HepG2 (cell line): ENCODE results near the gene OR1F1. TPM values are rescaled to one million over a fixed set of nuclear protein-coding genes. Genes with fewer than 3 reads are reported as not detected.

Experiments used
- ATAC-seq: fragments of 200-7000 bp; cut with Tn5 transposase; 3 replicates; pipeline ENCODE4 v1.9.1; 2020; ENCODE audit warnings: mild to moderate bottlenecking, moderate library complexity
- BruUV-seq: library from RNA; stranded (reverse); fragments of 400-500 nt; replicated peaks from 2 replicates; lab custom pipeline; 2021; lab: Mats Ljungman, UMichigan
- CTCF ChIA-PET: fragments of 300-600 bp; formaldehyde crosslinking; extraction: SDS; loops from one replicate; lab custom pipeline; 2021; ENCODE audit warnings: low total read pairs, inconsistent platforms, low intra/inter-chr PET ratio; lab: Yijun Ruan, JAX
- POLR2A ChIA-PET: fragments of 350-600 bp; sonication (Branson Sonifier 250); formaldehyde crosslinking; loops from one replicate; lab custom pipeline; 2020; ENCODE audit warnings: antibody characterized with exemption, inconsistent platforms; lab: Yijun Ruan, JAX
- DNase-seq: peaks from one replicate; pipeline ENCODE4 v3.0.0-alpha.2; 2015; ENCODE audit warnings: low spot score
- FAIRE-seq: peaks from 3 replicates; lab custom pipeline; 2011; peaks lifted over from hg19 to GRCh38; lab: Jason Lieb, UNC
- H2AFZ ChIP-seq: one replicate; pipeline ENCODE4 v1.6.1; 2011; ENCODE audit warnings: low read length, inconsistent platforms
- H3K27ac ChIP-seq: fragments of 300-600 bp; 3 replicates; pipeline ENCODE4 v1.8.0; 2011; ENCODE audit warnings: mixed run types, mild to moderate bottlenecking, mixed read lengths, low read length, inconsistent platforms; ENCODE audit not compliant: insufficient read depth; ENCODE audit errors: extremely low read length
- H3K27me3 ChIP-seq, 2 experiments: fragments of 200-600 bp in 1 of 2; 2 replicates in 1 of 2; 3 replicates in 1 of 2; pipeline versions ENCODE4 v1.6.0 to v1.8.0; 2011; ENCODE audit warnings: low read length in 2 of 2, mild to moderate bottlenecking in 2 of 2, moderate library complexity in 2 of 2, inconsistent platforms in 1 of 2; ENCODE audit not compliant: insufficient read depth in 2 of 2, control insufficient read depth in 1 of 2
- H3K36me3 ChIP-seq, 2 experiments: fragments of 200-600 bp in 1 of 2; replicated peaks in 1 of 2; 2 replicates in 1 of 2; 3 replicates in 1 of 2; pipeline versions ENCODE4 v1.5.1 to v1.8.0; 2011; ENCODE audit warnings: low read length in 2 of 2, inconsistent platforms in 1 of 2; ENCODE audit not compliant: insufficient read depth in 2 of 2, control insufficient read depth in 1 of 2
- H3K4me1 ChIP-seq: 2 replicates; pipeline ENCODE4 v1.5.1; 2012; ENCODE audit warnings: low read length, inconsistent platforms; ENCODE audit not compliant: insufficient read depth
- H3K4me2 ChIP-seq: 2 replicates; pipeline ENCODE4 v1.6.0; 2011; ENCODE audit warnings: low read depth, low read length, inconsistent platforms
- H3K4me3 ChIP-seq, 3 experiments: fragments of 200-600 bp in 1 of 3; sonication (generic), shearing (Covaris generic) in 1 of 3; replicated peaks in 1 of 3; 2 replicates each; pipeline ENCODE4 v1.5.1; 2011 to 2016; ENCODE audit warnings: low read length in 3 of 3, inconsistent platforms in 2 of 3, low read depth in 2 of 3, mild to moderate bottlenecking in 2 of 3, control low read depth in 1 of 3, mixed read lengths in 1 of 3; ENCODE audit not compliant: insufficient read depth in 1 of 3
- H3K79me2 ChIP-seq: one replicate; pipeline ENCODE4 v1.6.1; 2011; ENCODE audit warnings: low read length, inconsistent platforms; ENCODE audit not compliant: insufficient read depth
- H3K9ac ChIP-seq: 2 replicates; pipeline ENCODE4 v1.6.0; 2011; ENCODE audit warnings: mild to moderate bottlenecking, low read depth, low read length, inconsistent platforms; ENCODE audit not compliant: insufficient read depth
- H3K9me3 ChIP-seq: 2 replicates; pipeline ENCODE4 v1.5.1; 2012; ENCODE audit warnings: mild to moderate bottlenecking, low read length
- H4K20me1 ChIP-seq: 2 replicates; pipeline ENCODE4 v1.6.0; 2011; ENCODE audit warnings: inconsistent platforms, mild to moderate bottlenecking, low read length, moderate library complexity; ENCODE audit not compliant: insufficient read depth
- HDAC1 ChIP-seq: sonication (generic); formaldehyde crosslinking; IDR thresholded peaks from 2 replicates; pipeline ENCODE4 v1.5.1; 2020; ENCODE audit warnings: mild to moderate bottlenecking, missing genetic modification reagents
- MAZ ChIP-seq, 2 experiments: sonication (generic) in 1 of 2; formaldehyde crosslinking in 1 of 2; IDR thresholded peaks; 2 replicates each; pipeline versions ENCODE4 v1.5.0 to v1.6.1; 2012 to 2020; ENCODE audit warnings: low read depth in 2 of 2, mild to moderate bottlenecking in 2 of 2, borderline replicate concordance in 1 of 2, improper control_type of control experiment in 1 of 2, low read length in 1 of 2, missing genetic modification reagents in 1 of 2, moderate library complexity in 1 of 2
- MTA1 ChIP-seq: sonication (generic); formaldehyde crosslinking; IDR thresholded peaks from 2 replicates; pipeline ENCODE4 v1.4.0; 2020; ENCODE audit warnings: missing genetic modification reagents, mild to moderate bottlenecking, borderline replicate concordance
- NFE2L1 ChIP-seq: sonication (generic); formaldehyde crosslinking; IDR thresholded peaks from 2 replicates; pipeline ENCODE4 v1.4.0; 2020; ENCODE audit warnings: missing genetic modification reagents, mild to moderate bottlenecking, borderline replicate concordance
- NR2F1 ChIP-seq, 2 experiments: fragments of 450-650 bp in 1 of 2; formaldehyde crosslinking in 1 of 2; IDR thresholded peaks; 2 replicates each; pipeline versions ENCODE4 v1.5.0 to v1.6.1; 2016 to 2020; ENCODE audit warnings: mild to moderate bottlenecking in 1 of 2, missing compliant biosample characterization in 1 of 2, missing genetic modification reagents in 1 of 2, moderate library complexity in 1 of 2
- RARA ChIP-seq: IDR thresholded peaks from 2 replicates; pipeline ENCODE4 v1.6.1; 2016; ENCODE audit warnings: missing genetic modification reagents, missing compliant biosample characterization
- RFXAP ChIP-seq: sonication (generic); formaldehyde crosslinking; IDR thresholded peaks from 2 replicates; pipeline ENCODE4 v1.4.0; 2020; ENCODE audit warnings: missing genetic modification reagents, borderline replicate concordance
- SIX4 ChIP-seq: sonication (generic); formaldehyde crosslinking; IDR thresholded peaks from 2 replicates; pipeline ENCODE4 v1.4.0; 2020; ENCODE audit warnings: missing genetic modification reagents
- SPEN ChIP-seq: sonication (generic); formaldehyde crosslinking; IDR thresholded peaks from 2 replicates; pipeline ENCODE4 v1.5.1; 2020; ENCODE audit warnings: low read depth, mild to moderate bottlenecking, missing genetic modification reagents
- SRY ChIP-seq: sonication (generic); formaldehyde crosslinking; IDR thresholded peaks from 2 replicates; pipeline ENCODE4 v1.8.0; 2022; ENCODE audit warnings: mild to moderate bottlenecking, missing genetic modification reagents
- ZFP62 ChIP-seq: sonication (generic); formaldehyde crosslinking; IDR thresholded peaks from 2 replicates; pipeline ENCODE4 v1.4.0; 2020; ENCODE audit warnings: missing genetic modification reagents
- ZFP90 ChIP-seq: sonication (generic); formaldehyde crosslinking; IDR thresholded peaks from 2 replicates; pipeline ENCODE4 v1.8.0; 2022; ENCODE audit warnings: missing genetic modification reagents, mild to moderate bottlenecking, inconsistent platforms, borderline replicate concordance
- ZNF337 ChIP-seq: sonication (generic); formaldehyde crosslinking; IDR thresholded peaks from 2 replicates; pipeline ENCODE4 v1.5.1; 2020; ENCODE audit warnings: missing genetic modification reagents, low read depth, mild to moderate bottlenecking, borderline replicate concordance
- ZNF556 ChIP-seq: sonication (generic); formaldehyde crosslinking; IDR thresholded peaks from 2 replicates; pipeline ENCODE4 v1.4.0; 2020; ENCODE audit warnings: mild to moderate bottlenecking, missing genetic modification reagents, borderline replicate concordance
- ZNF558 ChIP-seq: sonication (generic); formaldehyde crosslinking; IDR thresholded peaks from 2 replicates; pipeline ENCODE4 v1.9.0; 2022; ENCODE audit warnings: mild to moderate bottlenecking, missing genetic modification reagents, borderline replicate concordance
- ZNF605 ChIP-seq: sonication (generic); formaldehyde crosslinking; IDR thresholded peaks from 2 replicates; pipeline ENCODE4 v1.8.0; 2022; ENCODE audit warnings: mild to moderate bottlenecking, missing genetic modification reagents
- ZNF709 ChIP-seq: sonication (generic); formaldehyde crosslinking; IDR thresholded peaks from 2 replicates; pipeline ENCODE4 v1.5.0; 2020; ENCODE audit warnings: mild to moderate bottlenecking, missing genetic modification reagents
- ZNF781 ChIP-seq: sonication (generic); formaldehyde crosslinking; IDR thresholded peaks from 2 replicates; pipeline ENCODE4 v1.5.1; 2020; ENCODE audit warnings: borderline replicate concordance, mild to moderate bottlenecking, missing genetic modification reagents; ENCODE audit errors: not compliant biosample characterization
- WGBS: methylation state at CpG from one replicate; pipeline ENCODE4 v1.1.6; 2017; ENCODE audit warnings: low lambda C conversion rate; 5-methylcytosine and 5-hydroxymethylcytosine counted together
- in situ Hi-C: cut with HindIII; loops from 2 replicates; pipeline ENCODE4 v1.10.0; 2017; ENCODE audit warnings: low pct_unique_long_range_greater_than_20kb; ENCODE audit not compliant: extremely low pct_ligation_motif_present
- intact Hi-C: fragments of 100-400 bp; cut with micrococcal nuclease; formaldehyde crosslinking; loops from one replicate; pipeline ENCODE4 v1.10.0; 2022; ENCODE audit not compliant: unreplicated experiment
- polyA plus RNA-seq, 8 experiments: library from polyadenylated mRNA; depleted of rRNA in 3 of 8; stranded (reverse) in 7 of 8; unstranded in 1 of 8; fragments of >200 nt; fragmentation: Illumina TruSeq in 4 of 8; extraction: Trizol in 4 of 8; gene quantifications; 2 replicates each; pipeline versions ENCODE4 v1.2.1 to v1.2.3, GENCODE V29; 2011 to 2016; ENCODE audit warnings: low read depth in 4 of 8, missing spikeins in 1 of 8, mixed read lengths in 1 of 8; ENCODE audit not compliant: insufficient read depth in 1 of 8
- total RNA-seq, 5 experiments: library from RNA; depleted of rRNA; stranded (reverse); fragments of >200 nt; fragmentation: Illumina TruSeq; extraction: Trizol; gene quantifications; 2 replicates each; pipeline ENCODE4 v1.2.3, GENCODE V29; 2016; ENCODE audit warnings: low read depth in 1 of 5
- TF ChIP-seq, protein P1 (sequence below): sonication (generic); formaldehyde crosslinking; IDR thresholded peaks from 2 replicates; pipeline ENCODE4 v1.9.0; 2022; ENCODE audit warnings: missing genetic modification reagents, mild to moderate bottlenecking, borderline replicate concordance
- TF ChIP-seq, protein P2 (sequence below), 2 experiments: fragments of 450-650 bp in 1 of 2; sonication (generic) in 1 of 2; formaldehyde crosslinking; IDR thresholded peaks; 2 replicates each; pipeline versions ENCODE4 v1.5.0 to v1.8.0; 2020 to 2022; ENCODE audit warnings: mild to moderate bottlenecking in 1 of 2, missing genetic modification reagents in 1 of 2

Gene OR1F1
- total and polyA plus RNA-seq, 2 of the 13 experiments (the other 11 are each of a cell fraction or from before 2014, with no cell fraction given): 0.90 TPM; not detected in 1

DNA sequence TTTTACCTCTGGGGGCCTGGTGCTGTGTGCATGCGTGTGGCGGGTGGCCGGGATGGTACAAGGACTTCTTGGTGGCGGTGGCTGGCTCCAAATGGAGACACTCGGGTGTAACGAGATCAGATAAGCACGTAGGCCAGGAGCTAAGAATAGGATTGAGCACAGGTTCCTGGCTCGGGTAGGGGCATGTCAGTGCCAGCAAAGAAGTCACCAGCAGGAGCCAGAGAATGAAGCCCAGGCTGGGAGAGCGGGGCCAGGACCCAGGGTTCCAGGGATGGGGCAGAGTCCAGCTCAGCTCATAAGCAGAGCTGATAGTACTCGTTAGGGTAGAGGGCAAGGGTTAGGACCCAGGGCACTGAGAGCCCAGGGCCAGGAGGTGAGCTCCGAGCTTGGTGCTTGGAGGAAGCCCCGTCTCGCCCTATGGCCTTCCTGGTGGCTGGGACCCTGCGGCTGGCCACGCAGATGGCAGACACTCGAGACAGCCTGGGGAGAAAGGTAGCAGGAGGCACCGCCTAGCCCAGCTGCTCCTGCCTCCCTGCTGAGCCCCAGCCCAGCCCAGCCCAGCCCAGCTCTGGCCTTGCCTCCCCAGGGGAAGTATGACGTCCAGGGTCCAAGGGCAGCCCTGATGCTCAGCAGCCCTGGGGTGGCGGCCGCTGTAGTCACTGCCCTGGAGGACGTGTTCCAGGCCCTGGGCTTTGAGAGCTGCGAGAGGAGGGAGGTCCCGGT is 44.2 kb upstream of the OR1F1 start:
- Histone ChIP-seq H3K27ac (peak overlapping the region; percentile 40), H3K9me3 (no peaks in the 10 kb centered on the region), H3K4me1 (peaks cover 55% of the 10 kb centered on the region), H3K79me2 (no peaks in the 10 kb centered on the region), H3K9ac (peak overlapping the region; percentile 42; the same call in 1 of the 2 replicates), H3K4me3 (peak overlapping the region; percentile 18 to 69 (median 30); a peak in 5 of 6 replicates), H4K20me1 (no peaks in the 10 kb centered on the region), H2AFZ (no peak overlapping the region), H3K27me3 (peaks cover 0 to 22% of the 10 kb centered on the region in 2 experiments; a peak in 2 of 5 replicates), H3K4me2 (peak overlapping the region; percentile 84), H3K36me3 (no peaks in the 10 kb centered on the region)
- WGBS: 42% methylated on average over 9 of the region's 23 CpGs
- ChIA-PET POLR2A (interaction anchor here (0.5 to 1.9 kb wide), 4 partner anchors 10 to 337 kb away, joined by 3 to 26 read pairs (median 5); partner anchors contain the start of gene ZNF213), CTCF (no interaction called here)
- in situ Hi-C loops: no loop called here
- ATAC-seq (peak; percentile 80), DNase-seq (no peak), FAIRE-seq (no peak)
- intact Hi-C loops: no loop called here
- no TSS peak for BruUV-seq
- TF ChIP-seq ZNF605 (no peak), NR2F1 (CRISPR knock-in tag; IDR thresholded peaks at IDR 0.05) (peak in 1 of 2 experiments; percentile 44; a peak in 1 of 4 replicates), RARA (CRISPR knock-in tag) (0 out of 2 replicates have a peak, but pooled peaks have one; percentile 14), HDAC1 (CRISPR knock-in tag) (peak; percentile 54; the same call in 1 of the 2 replicates), SPEN (peak; percentile 75), RFXAP (CRISPR knock-in tag) (peak; percentile 12; the same call in 1 of the 2 replicates), SIX4 (CRISPR knock-in tag) (no peak), ZFP62 (CRISPR knock-in tag) (no peak), ZNF709 (CRISPR knock-in tag) (no peak), ZNF556 (CRISPR knock-in tag) (0 out of 2 replicates have a peak, but pooled peaks have one; percentile 22), NFE2L1 (CRISPR knock-in tag) (no peak), ZNF337 (CRISPR knock-in tag) (no peak), MAZ (IDR thresholded peaks at IDR 0.05; ENCODE audit: borderline replicate concordance, low read depth, low read length) (no peak), MAZ (CRISPR knock-in tag; IDR thresholded peaks at IDR 0.05; ENCODE audit: low read depth) (no peak), MTA1 (CRISPR knock-in tag) (peak; percentile 61; the same call in 1 of the 2 replicates), SRY (CRISPR knock-in tag) (0 out of 2 replicates have a peak, but pooled peaks have one; percentile 11), ZNF781 (CRISPR knock-in tag) (no peak), ZFP90 (no peak), ZNF558 (CRISPR knock-in tag) (no peak)
- TF ChIP-seq, protein P1, sequence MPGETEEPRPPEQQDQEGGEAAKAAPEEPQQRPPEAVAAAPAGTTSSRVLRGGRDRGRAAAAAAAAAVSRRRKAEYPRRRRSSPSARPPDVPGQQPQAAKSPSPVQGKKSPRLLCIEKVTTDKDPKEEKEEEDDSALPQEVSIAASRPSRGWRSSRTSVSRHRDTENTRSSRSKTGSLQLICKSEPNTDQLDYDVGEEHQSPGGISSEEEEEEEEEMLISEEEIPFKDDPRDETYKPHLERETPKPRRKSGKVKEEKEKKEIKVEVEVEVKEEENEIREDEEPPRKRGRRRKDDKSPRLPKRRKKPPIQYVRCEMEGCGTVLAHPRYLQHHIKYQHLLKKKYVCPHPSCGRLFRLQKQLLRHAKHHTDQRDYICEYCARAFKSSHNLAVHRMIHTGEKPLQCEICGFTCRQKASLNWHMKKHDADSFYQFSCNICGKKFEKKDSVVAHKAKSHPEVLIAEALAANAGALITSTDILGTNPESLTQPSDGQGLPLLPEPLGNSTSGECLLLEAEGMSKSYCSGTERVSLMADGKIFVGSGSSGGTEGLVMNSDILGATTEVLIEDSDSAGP (CRISPR knock-in tag): peak; percentile 75; the same call in 1 of the 2 replicates
- TF ChIP-seq, protein P2, sequence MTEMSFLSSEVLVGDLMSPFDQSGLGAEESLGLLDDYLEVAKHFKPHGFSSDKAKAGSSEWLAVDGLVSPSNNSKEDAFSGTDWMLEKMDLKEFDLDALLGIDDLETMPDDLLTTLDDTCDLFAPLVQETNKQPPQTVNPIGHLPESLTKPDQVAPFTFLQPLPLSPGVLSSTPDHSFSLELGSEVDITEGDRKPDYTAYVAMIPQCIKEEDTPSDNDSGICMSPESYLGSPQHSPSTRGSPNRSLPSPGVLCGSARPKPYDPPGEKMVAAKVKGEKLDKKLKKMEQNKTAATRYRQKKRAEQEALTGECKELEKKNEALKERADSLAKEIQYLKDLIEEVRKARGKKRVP (CRISPR knock-in tag; IDR thresholded peaks at IDR 0.05): no peak
